K562 (cell line): ENCODE measurements around the gene PDZRN4. TPM values are rescaled to one million over a fixed set of nuclear protein-coding genes. Genes with fewer than 3 reads are reported as not detected.

Experiments
- ATAC-seq: fragments of 200-7000 bp; cut with Tn5 transposase; 3 replicates; pipeline ENCODE4 v1.9.1; 2020; ENCODE audit warnings: moderate library complexity
- BruUV-seq: library from RNA; stranded (reverse); fragments of 400-500 nt; replicated peaks from 2 replicates; lab custom pipeline; 2021; lab: Mats Ljungman, UMichigan
- CTCF ChIA-PET: fragments of 300-600 bp; formaldehyde crosslinking; extraction: SDS; loops from one replicate; lab custom pipeline; 2021; ENCODE audit warnings: low intra/inter-chr PET ratio; lab: Yijun Ruan, JAX
- POLR2A ChIA-PET: fragments of 300-600, 350-650 bp; sonication (Branson Sonifier 250); formaldehyde crosslinking; extraction: SDS; loops from one replicate; lab custom pipeline; 2021; ENCODE audit warnings: antibody characterized with exemption, inconsistent platforms; lab: Yijun Ruan, JAX
- DNase-seq, 4 experiments: peaks; one replicate each; pipeline versions ENCODE4 v3.0.0 to v3.0.0-alpha.2; 2011 to 2018; ENCODE audit warnings: low spot score in 3 of 4, mixed read lengths in 3 of 4; ENCODE audit errors: extremely low read depth in 1 of 4
- FAIRE-seq: peaks from 2 replicates; lab custom pipeline; 2011; peaks lifted over from hg19 to GRCh38; lab: Jason Lieb, UNC
- H2AFZ ChIP-seq: 2 replicates; pipeline ENCODE4 v1.6.0; 2011; ENCODE audit warnings: low read depth, low read length, control low read depth, inconsistent platforms
- H3K27ac ChIP-seq: fragments of 200-600 bp; 3 replicates; pipeline ENCODE4 v1.8.0; 2011; ENCODE audit warnings: low read depth, mild to moderate bottlenecking, control low read depth, inconsistent platforms, low read length, moderate library complexity, mixed read lengths; ENCODE audit errors: extremely low read depth
- H3K27me3 ChIP-seq, 2 experiments: fragments of 300-600 bp in 1 of 2; 2 replicates in 1 of 2; 3 replicates in 1 of 2; pipeline versions ENCODE4 v1.6.0 to v1.8.0; 2011; ENCODE audit warnings: inconsistent platforms in 2 of 2, low read length in 2 of 2, mild to moderate bottlenecking in 1 of 2, mixed read lengths in 1 of 2, moderate library complexity in 1 of 2; ENCODE audit not compliant: control insufficient read depth in 2 of 2, insufficient read depth in 2 of 2
- H3K36me3 ChIP-seq: fragments of 300-600 bp; 3 replicates; pipeline ENCODE4 v1.8.0; 2011; ENCODE audit warnings: mild to moderate bottlenecking, low read length, inconsistent platforms; ENCODE audit not compliant: control insufficient read depth, insufficient read depth
- H3K4me1 ChIP-seq, 2 experiments: fragments of 200-600 bp in 1 of 2; replicated peaks in 1 of 2; 2 replicates in 1 of 2; 3 replicates in 1 of 2; pipeline versions ENCODE4 v1.5.1 to v1.8.0; 2011; ENCODE audit warnings: inconsistent platforms in 2 of 2, low read length in 2 of 2, mild to moderate bottlenecking in 1 of 2, mixed read lengths in 1 of 2, moderate library complexity in 1 of 2; ENCODE audit not compliant: control insufficient read depth in 2 of 2, insufficient read depth in 2 of 2
- H3K4me2 ChIP-seq: 2 replicates; pipeline ENCODE4 v1.6.1; 2011; ENCODE audit warnings: low read length, control low read depth, inconsistent platforms, mixed read lengths; ENCODE audit not compliant: insufficient read depth
- H3K4me3 ChIP-seq: fragments of 200-600 bp; sonication (generic), shearing (Covaris generic); 2 replicates; pipeline ENCODE4 v1.5.1; 2016; ENCODE audit warnings: control low read depth, inconsistent platforms
- H3K79me2 ChIP-seq: fragments of 200-600 bp; 3 replicates; pipeline ENCODE4 v1.8.0; 2011; ENCODE audit warnings: low read length, inconsistent platforms; ENCODE audit not compliant: control insufficient read depth, insufficient read depth
- H3K9ac ChIP-seq, 2 experiments: 2 replicates each; pipeline versions ENCODE4 v1.6.0 to v1.6.1; 2011; ENCODE audit warnings: low read depth in 2 of 2, low read length in 2 of 2, control low read depth in 1 of 2, inconsistent platforms in 1 of 2, mild to moderate bottlenecking in 1 of 2, mixed read lengths in 1 of 2; ENCODE audit not compliant: insufficient read depth in 1 of 2
- H3K9me1 ChIP-seq: one replicate; pipeline ENCODE4 v1.6.0; 2011; ENCODE audit warnings: inconsistent platforms, mild to moderate bottlenecking, low read length, moderate library complexity; ENCODE audit not compliant: control insufficient read depth, insufficient read depth
- H3K9me3 ChIP-seq: replicated peaks from 2 replicates; pipeline ENCODE4 v1.5.1; 2011; ENCODE audit warnings: low read depth, low read length, inconsistent platforms; ENCODE audit not compliant: control insufficient read depth, insufficient read depth
- H4K20me1 ChIP-seq: replicated peaks from 2 replicates; pipeline ENCODE4 v1.6.1; 2011; ENCODE audit warnings: low read length, inconsistent platforms, mixed read lengths; ENCODE audit not compliant: control insufficient read depth, insufficient read depth
- MEF2A ChIP-seq: IDR thresholded peaks from 2 replicates; pipeline ENCODE4 v1.6.1; 2011; ENCODE audit warnings: low read depth, mild to moderate bottlenecking, low read length, moderate library complexity; ENCODE audit not compliant: control insufficient read depth
- MXI1 ChIP-seq: IDR thresholded peaks from 2 replicates; pipeline ENCODE4 v1.6.1; 2011; ENCODE audit warnings: low read depth, mild to moderate bottlenecking, improper control_type of control experiment, low read length
- NR2F6 ChIP-seq: fragments of 450-650 bp; formaldehyde crosslinking; IDR thresholded peaks from 2 replicates; pipeline ENCODE4 v1.4.0; 2020; ENCODE audit warnings: mild to moderate bottlenecking
- RHOXF2B ChIP-seq: fragments of 250-450 bp; sonication (Bioruptor Pico); conservative IDR thresholded peaks from 2 replicates; pipeline ENCODE4 v1.5.1; 2021
- YBX1 ChIP-seq: fragments of 450-650 bp; IDR thresholded peaks from 2 replicates; pipeline ENCODE4 v1.7.1; 2016; ENCODE audit warnings: mild to moderate bottlenecking
- ZNF134 ChIP-seq: fragments of 250-450 bp; sonication (Bioruptor Pico); conservative IDR thresholded peaks from 2 replicates; pipeline ENCODE4 v1.4.0; 2020
- ZNF212 ChIP-seq: fragments of 450-650 bp; formaldehyde crosslinking; IDR thresholded peaks from 2 replicates; pipeline ENCODE4 v1.4.0; 2020; ENCODE audit warnings: mild to moderate bottlenecking
- WGBS: fragments of 100-300 bp; shearing (Covaris generic); methylation state at CpG from one replicate; pipeline ENCODE4 v1.1.6; 2016; ENCODE audit warnings: low coverage, mixed read lengths; ENCODE audit not compliant: insufficient coverage; ENCODE audit errors: missing lambda C conversion rate; 5-methylcytosine and 5-hydroxymethylcytosine counted together
- in situ Hi-C: fragments of 300-500 bp; cut with MboI; formaldehyde crosslinking; loops from 4 replicates; pipeline ENCODE4 v1.15.0; 2018; ENCODE audit warnings: inconsistent platforms, mixed read lengths
- intact Hi-C: fragments of 100-400 bp; cut with micrococcal nuclease; formaldehyde crosslinking; loops from 2 replicates; pipeline ENCODE4 v1.14.2; 2022
- polyA plus RNA-seq, 8 experiments: library from polyadenylated mRNA; depleted of rRNA in 4 of 8; stranded (reverse) in 5 of 8; unstranded in 3 of 8; fragments of >200 nt; fragmentation: Nextera tagmentation in 2 of 8; fragmentation: Illumina TruSeq in 1 of 8; extraction: Ambion mirVana in 2 of 8; extraction: Trizol in 1 of 8; gene quantifications; 2 replicates each; pipeline versions ENCODE4 v1.2.1 to v1.2.3, GENCODE V29; 2011 to 2014; ENCODE audit warnings: inconsistent platforms in 1 of 8, missing spikeins in 1 of 8
- total RNA-seq, 7 experiments: library from RNA; depleted of rRNA in 6 of 7; stranded (reverse); fragments of >200 nt in 6 of 7; fragmentation: Illumina TruSeq in 2 of 7; extraction: Trizol in 2 of 7; gene quantifications; 2 replicates each; pipeline versions ENCODE4 v1.2.1 to v1.2.3, GENCODE V29; 2011 to 2021; ENCODE audit warnings: low replicate concordance in 1 of 7
- TF ChIP-seq, protein P1 (sequence below): fragments of 250-450 bp; sonication (Bioruptor Pico); IDR thresholded peaks from 2 replicates; pipeline ENCODE4 v1.4.0; 2020
- TF ChIP-seq, protein P2 (sequence below): fragments of 450-650 bp; IDR thresholded peaks from one replicate; pipeline ENCODE4 v1.6.1; 2018; ENCODE audit warnings: mild to moderate bottlenecking, moderate library complexity; ENCODE audit not compliant: partially characterized antibody

PDZRN4 gene
- total and polyA plus RNA-seq, 9 of the 15 experiments (the other 6 are each of a cell fraction or from before 2014, with no cell fraction given): not detected

DNA sequence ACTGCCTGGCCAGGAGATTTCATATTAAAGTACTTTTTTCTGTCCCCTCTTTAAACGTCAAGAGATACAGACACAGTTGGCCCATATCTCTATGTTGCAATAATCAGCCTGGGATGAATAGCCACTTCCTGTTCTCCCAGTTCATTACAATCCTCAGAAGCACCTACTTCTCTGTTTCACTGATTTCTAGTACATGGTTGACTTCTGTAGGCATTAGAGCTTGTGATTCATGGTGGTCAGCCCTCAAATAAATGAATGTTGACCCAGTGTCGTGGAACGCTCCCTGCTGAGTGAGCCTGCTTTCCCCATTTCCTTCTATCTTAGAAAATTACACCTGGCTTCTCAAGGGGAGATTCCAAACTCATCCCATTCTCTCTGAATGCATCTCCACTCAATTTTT, 416.7 kb downstream of the PDZRN4 start (continued):
- TF ChIP-seq MXI1: no peak

DNA sequence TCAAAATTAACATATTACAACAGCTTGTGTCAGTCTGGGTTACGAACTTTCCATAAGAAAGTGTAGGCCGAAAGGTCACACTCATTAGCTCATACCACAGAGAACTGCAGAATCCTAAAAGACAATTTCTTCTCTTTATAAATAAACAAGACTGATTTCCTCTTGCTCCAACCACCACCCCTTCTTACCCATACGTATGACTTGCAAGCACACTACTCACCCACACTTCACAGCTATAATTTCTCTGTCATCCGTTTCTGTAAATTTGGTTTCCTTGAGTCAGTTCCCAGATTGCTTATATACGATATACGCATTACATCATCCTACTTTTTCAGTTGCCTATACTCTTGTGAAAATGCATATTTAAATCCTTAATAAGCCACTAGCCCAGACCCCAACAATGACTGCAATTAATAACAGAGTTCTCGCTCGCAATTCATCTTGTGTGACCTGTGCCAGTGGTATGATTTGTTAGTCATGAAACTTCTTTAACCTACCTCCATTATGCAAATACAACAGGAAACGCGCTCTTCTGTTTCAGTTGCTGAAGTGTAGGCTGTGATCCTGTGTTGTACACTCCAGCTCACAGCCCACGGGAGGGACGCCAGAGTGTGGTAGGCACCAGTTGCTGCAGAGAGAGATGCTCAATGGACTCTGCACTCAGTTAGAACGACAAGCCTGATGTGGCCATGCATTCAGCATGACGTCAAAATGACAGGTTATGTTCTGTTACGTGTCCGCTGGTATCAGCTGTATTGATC, 417.6 kb downstream of the PDZRN4 start:
- WGBS: 1% methylated on average over 16 of the region's 16 CpGs
- no peak for ATAC-seq
- Histone ChIP-seq H4K20me1 (no peaks in the 10 kb centered on the region), H3K4me3 (no peak overlapping the region), H3K27me3 (no peaks in the 10 kb centered on the region), H3K9me3 (no peaks in the 10 kb centered on the region), H3K79me2 (no peaks in the 10 kb centered on the region), H3K4me2 (no peak overlapping the region), H3K9me1 (no peaks in the 10 kb centered on the region), H3K36me3 (no peaks in the 10 kb centered on the region), H3K27ac (no peak overlapping the region), H3K9ac (no peak overlapping the region), H2AFZ (no peak overlapping the region), H3K4me1 (no peaks in the 10 kb centered on the region)
- TF ChIP-seq, protein P1, sequence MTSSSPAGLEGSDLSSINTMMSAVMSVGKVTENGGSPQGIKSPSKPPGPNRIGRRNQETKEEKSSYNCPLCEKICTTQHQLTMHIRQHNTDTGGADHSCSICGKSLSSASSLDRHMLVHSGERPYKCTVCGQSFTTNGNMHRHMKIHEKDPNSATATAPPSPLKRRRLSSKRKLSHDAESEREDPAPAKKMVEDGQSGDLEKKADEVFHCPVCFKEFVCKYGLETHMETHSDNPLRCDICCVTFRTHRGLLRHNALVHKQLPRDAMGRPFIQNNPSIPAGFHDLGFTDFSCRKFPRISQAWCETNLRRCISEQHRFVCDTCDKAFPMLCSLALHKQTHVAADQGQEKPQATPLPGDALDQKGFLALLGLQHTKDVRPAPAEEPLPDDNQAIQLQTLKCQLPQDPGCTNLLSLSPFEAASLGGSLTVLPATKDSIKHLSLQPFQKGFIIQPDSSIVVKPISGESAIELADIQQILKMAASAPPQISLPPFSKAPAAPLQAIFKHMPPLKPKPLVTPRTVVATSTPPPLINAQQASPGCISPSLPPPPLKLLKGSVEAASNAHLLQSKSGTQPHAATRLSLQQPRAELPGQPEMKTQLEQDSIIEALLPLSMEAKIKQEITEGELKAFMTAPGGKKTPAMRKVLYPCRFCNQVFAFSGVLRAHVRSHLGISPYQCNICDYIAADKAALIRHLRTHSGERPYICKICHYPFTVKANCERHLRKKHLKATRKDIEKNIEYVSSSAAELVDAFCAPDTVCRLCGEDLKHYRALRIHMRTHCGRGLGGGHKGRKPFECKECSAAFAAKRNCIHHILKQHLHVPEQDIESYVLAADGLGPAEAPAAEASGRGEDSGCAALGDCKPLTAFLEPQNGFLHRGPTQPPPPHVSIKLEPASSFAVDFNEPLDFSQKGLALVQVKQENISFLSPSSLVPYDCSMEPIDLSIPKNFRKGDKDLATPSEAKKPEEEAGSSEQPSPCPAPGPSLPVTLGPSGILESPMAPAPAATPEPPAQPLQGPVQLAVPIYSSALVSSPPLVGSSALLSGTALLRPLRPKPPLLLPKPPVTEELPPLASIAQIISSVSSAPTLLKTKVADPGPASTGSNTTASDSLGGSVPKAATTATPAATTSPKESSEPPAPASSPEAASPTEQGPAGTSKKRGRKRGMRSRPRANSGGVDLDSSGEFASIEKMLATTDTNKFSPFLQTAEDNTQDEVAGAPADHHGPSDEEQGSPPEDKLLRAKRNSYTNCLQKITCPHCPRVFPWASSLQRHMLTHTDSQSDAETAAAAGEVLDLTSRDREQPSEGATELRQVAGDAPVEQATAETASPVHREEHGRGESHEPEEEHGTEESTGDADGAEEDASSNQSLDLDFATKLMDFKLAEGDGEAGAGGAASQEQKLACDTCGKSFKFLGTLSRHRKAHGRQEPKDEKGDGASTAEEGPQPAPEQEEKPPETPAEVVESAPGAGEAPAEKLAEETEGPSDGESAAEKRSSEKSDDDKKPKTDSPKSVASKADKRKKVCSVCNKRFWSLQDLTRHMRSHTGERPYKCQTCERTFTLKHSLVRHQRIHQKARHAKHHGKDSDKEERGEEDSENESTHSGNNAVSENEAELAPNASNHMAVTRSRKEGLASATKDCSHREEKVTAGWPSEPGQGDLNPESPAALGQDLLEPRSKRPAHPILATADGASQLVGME (CRISPR knock-in tag): no peak
- no peak for TF ChIP-seq RHOXF2B (CRISPR knock-in tag)
- TF ChIP-seq NR2F6 (CRISPR knock-in tag): no peak
- no peak for TF ChIP-seq ZNF134 (CRISPR knock-in tag)
- TF ChIP-seq, protein P2, sequence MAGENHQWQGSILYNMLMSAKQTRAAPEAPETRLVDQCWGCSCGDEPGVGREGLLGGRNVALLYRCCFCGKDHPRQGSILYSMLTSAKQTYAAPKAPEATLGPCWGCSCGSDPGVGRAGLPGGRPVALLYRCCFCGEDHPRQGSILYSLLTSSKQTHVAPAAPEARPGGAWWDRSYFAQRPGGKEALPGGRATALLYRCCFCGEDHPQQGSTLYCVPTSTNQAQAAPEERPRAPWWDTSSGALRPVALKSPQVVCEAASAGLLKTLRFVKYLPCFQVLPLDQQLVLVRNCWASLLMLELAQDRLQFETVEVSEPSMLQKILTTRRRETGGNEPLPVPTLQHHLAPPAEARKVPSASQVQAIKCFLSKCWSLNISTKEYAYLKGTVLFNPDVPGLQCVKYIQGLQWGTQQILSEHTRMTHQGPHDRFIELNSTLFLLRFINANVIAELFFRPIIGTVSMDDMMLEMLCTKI: no peak
- TF ChIP-seq MEF2A: no peak
- TF ChIP-seq ZNF212 (CRISPR knock-in tag): no peak
- TF ChIP-seq YBX1: no peak
- CTCF ChIA-PET: no interaction called here
- BruUV-seq: no TSS peak
- intact Hi-C loops: no loop called here
- no peak for DNase-seq
- no peak for FAIRE-seq
- in situ Hi-C loops: no loop called here
- POLR2A ChIA-PET: no interaction called here
